B cell (primary cell): ENCODE data around the gene GALNT5. TPM values are rescaled to one million over a fixed set of nuclear protein-coding genes. Genes with fewer than 3 reads are reported as not detected.

Source experiments
- ATAC-seq: fragments of 200-7000 bp; cut with Tn5 transposase; one replicate; pipeline ENCODE4 v1.10.0; 2021; ENCODE audit warnings: low read depth, mild to moderate bottlenecking, moderate number of reproducible peaks, moderate library complexity
- CTCF ChIA-PET: fragments of 350-600 bp; sonication (Branson Sonifier 250); formaldehyde crosslinking; loops from one replicate; lab custom pipeline; 2021; ENCODE audit warnings: antibody characterized with exemption, inconsistent platforms; lab: Charles Lee
- POLR2A ChIA-PET: fragments of 350-600 bp; sonication (Branson Sonifier 250); formaldehyde crosslinking; loops from one replicate; lab custom pipeline; 2021; ENCODE audit warnings: antibody characterized with exemption; lab: Charles Lee
- DNase-seq: peaks from one replicate; pipeline ENCODE4 v3.0.0; 2013
- H2AFZ ChIP-seq: 2 replicates; pipeline ENCODE4 v1.6.1; 2012; ENCODE audit warnings: mild to moderate bottlenecking, low read depth, low read length; ENCODE audit not compliant: insufficient read depth, poor library complexity, severe bottlenecking
- H3K27ac ChIP-seq, 2 donors: 1 replicate in 1 of 2; 2 replicates in 1 of 2; pipeline ENCODE4 v1.5.1; 2012 to 2013; ENCODE audit warnings: low read length in 2 of 2, mild to moderate bottlenecking in 2 of 2, moderate library complexity in 1 of 2
- H3K27me3 ChIP-seq, 4 experiments: fragments of 200-600 bp in 1 of 4; sonication (generic) in 1 of 4; replicated peaks in 1 of 4; 1 replicate in 2 of 4; 2 replicates in 2 of 4; pipeline versions ENCODE4 v1.6.1 to v1.7.0; 2013 to 2016; ENCODE audit warnings: low read length in 3 of 4, mild to moderate bottlenecking in 2 of 4, mixed read lengths in 1 of 4, moderate library complexity in 1 of 4; ENCODE audit not compliant: insufficient read depth in 4 of 4, control insufficient read depth in 3 of 4; ENCODE audit errors: control extremely low read depth in 1 of 4
- H3K36me3 ChIP-seq, 2 experiments: replicated peaks in 1 of 2; 1 replicate in 1 of 2; 2 replicates in 1 of 2; pipeline versions ENCODE4 v1.6.1 to v1.7.1; 2013; ENCODE audit warnings: low read length in 1 of 2; ENCODE audit not compliant: insufficient read depth in 2 of 2, control insufficient read depth in 1 of 2; ENCODE audit errors: control extremely low read depth in 1 of 2, extremely low read depth in 1 of 2
- H3K4me1 ChIP-seq, 2 donors: fragments of 200-600 bp in 1 of 2; sonication (generic) in 1 of 2; 1 replicate in 1 of 2; 2 replicates in 1 of 2; pipeline versions ENCODE4 v1.5.1 to v1.6.1; 2013 to 2017; ENCODE audit warnings: low read length in 2 of 2; ENCODE audit not compliant: control insufficient read depth in 2 of 2, insufficient read depth in 2 of 2
- H3K4me2 ChIP-seq: replicated peaks from 2 replicates; pipeline ENCODE3; 2012; ENCODE audit warnings: mild to moderate bottlenecking, low read depth, low read length; ENCODE audit not compliant: poor library complexity, severe bottlenecking
- H3K4me3 ChIP-seq, 5 experiments: fragments of 200-600 bp in 1 of 5; sonication (generic) in 1 of 5; 1 replicate in 3 of 5; 2 replicates in 2 of 5; pipeline versions ENCODE4 v1.5.1 to v1.7.0; 2011 to 2016; ENCODE audit warnings: low read length in 4 of 5, mild to moderate bottlenecking in 4 of 5, low read depth in 2 of 5, control low read depth in 1 of 5, moderate library complexity in 1 of 5; ENCODE audit not compliant: insufficient read depth in 1 of 5; ENCODE audit errors: control extremely low read depth in 1 of 5, extremely low read depth in 1 of 5
- H3K79me2 ChIP-seq: fragments of 200-600 bp; sonication (generic); one replicate; pipeline ENCODE4 v1.6.0; 2016; ENCODE audit warnings: low read length; ENCODE audit not compliant: control insufficient read depth, insufficient read depth
- H3K9ac ChIP-seq: fragments of 200-600 bp; sonication (generic); 2 replicates; pipeline ENCODE4 v1.6.1; 2017; ENCODE audit warnings: mild to moderate bottlenecking, low read length, moderate library complexity
- H3K9me3 ChIP-seq, 3 donors: one replicate each; pipeline versions ENCODE4 v1.6.1 to v1.7.1; 2013; ENCODE audit warnings: low read length in 2 of 3; ENCODE audit not compliant: control insufficient read depth in 2 of 3, insufficient read depth in 1 of 3; ENCODE audit errors: control extremely low read depth in 1 of 3
- H4K20me1 ChIP-seq: 2 replicates; pipeline ENCODE4 v1.6.0; 2012; ENCODE audit warnings: mild to moderate bottlenecking, low read length; ENCODE audit not compliant: insufficient read depth, control insufficient read depth, poor library complexity, severe bottlenecking
- H3K27ac Mint-ChIP-seq: one replicate; pipeline ENCODE4 v1.8.0; 2021; ENCODE audit warnings: mixed read lengths
- H3K27me3 Mint-ChIP-seq: one replicate; pipeline ENCODE4 v1.8.0; 2021; ENCODE audit warnings: mixed read lengths
- H3K4me1 Mint-ChIP-seq: one replicate; pipeline ENCODE4 v1.8.0; 2021; ENCODE audit warnings: mixed read lengths
- H3K4me3 Mint-ChIP-seq: one replicate; pipeline ENCODE4 v1.8.0; 2021; ENCODE audit warnings: mixed read lengths
- H3K9me3 Mint-ChIP-seq: one replicate; pipeline ENCODE4 v1.8.0; 2022; ENCODE audit warnings: mixed read lengths; ENCODE audit not compliant: insufficient read depth
- EZH2 ChIP-seq: IDR thresholded peaks from 2 replicates; pipeline ENCODE4 v1.6.1; 2012; ENCODE audit warnings: borderline replicate concordance, low read depth, mild to moderate bottlenecking, moderate library complexity, low read length; ENCODE audit not compliant: insufficient read depth, poor library complexity, severe bottlenecking
- WGBS: methylation state at CpG from one replicate; pipeline ENCODE4 v1.1.5; 2013; ENCODE audit warnings: missing lambda C conversion rate; ENCODE audit not compliant: insufficient coverage; 5-methylcytosine and 5-hydroxymethylcytosine counted together
- intact Hi-C: fragments of 100-400 bp; cut with micrococcal nuclease; formaldehyde crosslinking; loops from one replicate; pipeline ENCODE4 v1.10.0; 2022
- polyA plus RNA-seq: library from polyadenylated mRNA; depleted of rRNA; stranded (reverse); fragments of >200 nt; gene quantifications from 2 replicates; pipeline ENCODE4 v1.2.3, GENCODE V29; 2012
- total RNA-seq, 2 donors: library from RNA; stranded (reverse); fragments of 120-200 nt in 1 of 2; gene quantifications; 1 replicate in 1 of 2; 2 replicates in 1 of 2; pipeline versions ENCODE4 v1.2.3 to v1.2.4, GENCODE V29; 2013 to 2022
- TF ChIP-seq, protein P1 (sequence below): fragments of 200-600 bp; IDR thresholded peaks from one replicate; pipeline ENCODE4 v1.8.0; 2022; ENCODE audit warnings: antibody characterized with exemption, mild to moderate bottlenecking

GALNT5 gene
- total and polyA plus RNA-seq, 2 donors (not counting 1 experiment from before 2014, with no cell fraction given) = not detected

DNA sequence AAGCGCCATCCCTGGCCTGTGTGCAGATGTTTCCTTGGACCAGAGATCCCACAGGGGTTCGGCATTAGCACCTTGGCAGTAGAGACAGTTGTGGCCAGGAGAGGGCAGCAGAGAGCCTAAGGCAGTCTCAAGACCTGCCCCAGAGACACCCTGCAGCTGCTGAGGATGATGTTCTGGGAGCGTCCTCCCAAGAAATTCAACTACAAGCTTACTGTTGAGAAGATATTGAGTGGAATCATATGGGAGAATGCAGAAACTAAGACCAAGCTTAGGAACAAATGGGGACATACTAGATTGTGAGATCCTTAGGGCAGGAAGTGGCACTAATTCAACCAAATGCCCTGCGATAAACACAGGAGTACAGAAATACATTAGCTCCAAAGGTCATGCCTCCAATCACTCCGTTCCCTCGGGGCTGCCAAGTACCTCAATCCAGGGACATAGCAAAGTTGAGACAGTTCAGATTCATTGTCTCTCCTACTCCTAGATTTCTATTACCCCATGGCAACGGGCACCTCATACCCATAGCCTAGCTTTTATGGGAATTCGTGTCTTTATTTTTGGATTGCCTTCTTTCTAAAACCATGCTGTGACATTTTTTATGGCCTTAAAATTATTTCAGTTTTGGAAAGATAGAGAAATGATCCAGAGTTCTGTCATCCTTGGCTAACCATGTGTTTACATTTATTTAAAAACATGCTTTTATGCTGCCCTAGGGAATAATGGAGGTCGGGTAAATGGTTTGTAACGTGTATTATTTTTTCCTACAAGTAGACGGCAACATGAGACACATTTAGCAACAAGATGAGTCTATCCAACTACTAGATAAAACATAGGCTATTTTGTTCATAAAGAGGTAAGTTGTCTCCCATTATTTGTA, 70.4 kb downstream of the GALNT5 start:
- no peaks in the 10 kb centered on the region for H4K20me1 ChIP-seq
- TF ChIP-seq EZH2 = no peak
- TF ChIP-seq, protein P1, sequence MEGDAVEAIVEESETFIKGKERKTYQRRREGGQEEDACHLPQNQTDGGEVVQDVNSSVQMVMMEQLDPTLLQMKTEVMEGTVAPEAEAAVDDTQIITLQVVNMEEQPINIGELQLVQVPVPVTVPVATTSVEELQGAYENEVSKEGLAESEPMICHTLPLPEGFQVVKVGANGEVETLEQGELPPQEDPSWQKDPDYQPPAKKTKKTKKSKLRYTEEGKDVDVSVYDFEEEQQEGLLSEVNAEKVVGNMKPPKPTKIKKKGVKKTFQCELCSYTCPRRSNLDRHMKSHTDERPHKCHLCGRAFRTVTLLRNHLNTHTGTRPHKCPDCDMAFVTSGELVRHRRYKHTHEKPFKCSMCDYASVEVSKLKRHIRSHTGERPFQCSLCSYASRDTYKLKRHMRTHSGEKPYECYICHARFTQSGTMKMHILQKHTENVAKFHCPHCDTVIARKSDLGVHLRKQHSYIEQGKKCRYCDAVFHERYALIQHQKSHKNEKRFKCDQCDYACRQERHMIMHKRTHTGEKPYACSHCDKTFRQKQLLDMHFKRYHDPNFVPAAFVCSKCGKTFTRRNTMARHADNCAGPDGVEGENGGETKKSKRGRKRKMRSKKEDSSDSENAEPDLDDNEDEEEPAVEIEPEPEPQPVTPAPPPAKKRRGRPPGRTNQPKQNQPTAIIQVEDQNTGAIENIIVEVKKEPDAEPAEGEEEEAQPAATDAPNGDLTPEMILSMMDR = peak; percentile 97
- ChIA-PET CTCF (interaction anchor here (0.6 to 7.6 kb wide), 61 partner anchors 9 to 726 kb away, joined by 3 to 157 read pairs (median 6); partner anchors contain the start of genes ACVR1C and CYTIP), POLR2A (interaction anchor here (1.1 to 2.2 kb wide), 2 partner anchors 102 to 115 kb away, joined by 4 to 10 read pairs; partner anchors contain the start of gene CYTIP)
- Mint-ChIP-seq H3K9me3 (no peaks in the 10 kb centered on the region), H3K4me3 (peak overlapping the region; percentile 71), H3K27me3 (no peaks in the 10 kb centered on the region), H3K4me1 (peaks cover 14% of the 10 kb centered on the region), H3K27ac (peak overlapping the region; percentile 60)
- peak overlapping the region in 1 of 5 experiments; percentile 2 for H3K4me3 ChIP-seq
- ATAC-seq (peak; percentile 98), DNase-seq (peak; percentile 88)
- H3K9me3 ChIP-seq = no peaks in the 10 kb centered on the region
- H3K36me3 ChIP-seq = peaks cover 0 to 4% of the 10 kb centered on the region in 2 experiments
- intact Hi-C loops = loop anchor here (1.0 to 10.0 kb wide), 8 partner anchors 93 to 685 kb away; partner anchors contain the start of gene ACVR1
- 33% methylated on average over 5 of the region's 11 CpGs for WGBS
- H3K27me3 ChIP-seq = no peaks in the 10 kb centered on the region
- H3K4me1 ChIP-seq = peaks cover 9 to 10% of the 10 kb centered on the region in 2 donors
- H3K9ac ChIP-seq = no peak overlapping the region
- H3K27ac ChIP-seq = no peak overlapping the region
- H3K79me2 ChIP-seq = no peaks in the 10 kb centered on the region
- H2AFZ ChIP-seq = peak overlapping the region; percentile 59
- H3K4me2 ChIP-seq = peak overlapping the region; percentile 51
